Astrocyte of the cerebellum (primary cell): ENCODE results near the gene BTG2.

Source experiments
- DNase-seq: peaks from one replicate; pipeline ENCODE4 v3.0.0-alpha.2; 2011; ENCODE audit warnings: low read depth
- H3K4me3 ChIP-seq: 2 replicates; pipeline ENCODE4 v1.5.1; 2011; ENCODE audit warnings: mild to moderate bottlenecking, low read depth, low read length, moderate library complexity
- CTCF ChIP-seq: IDR thresholded peaks from 2 replicates; pipeline ENCODE4 v1.5.1; 2012; ENCODE audit warnings: low read length, low read depth, moderate library complexity, mild to moderate bottlenecking; ENCODE audit errors: missing control alignments
- in situ Hi-C: cut with HindIII; loops from 2 replicates; pipeline ENCODE4 v1.10.0; 2017; ENCODE audit warnings: low sequenced_read_pairs

Gene BTG2

GRCh38 chr1:203276916-203277545, 28.3 kb upstream of the BTG2 start:
- in situ Hi-C loops, result no loop called here
- TF ChIP-seq CTCF, result no peak
- DNase-seq, result no peak

GRCh38 chr1:203278082-203278884, 27.0 kb upstream of the BTG2 start:
- TF ChIP-seq CTCF, result no peak
- peak; percentile 12 for DNase-seq
- peak overlapping the region; percentile 10 for H3K4me3 ChIP-seq
- in situ Hi-C loops, result no loop called here

More at GRCh38 chr1:203276916-203277545, 28.3 kb upstream of the BTG2 start:
- H3K4me3 ChIP-seq, result no peak overlapping the region

DNA sequence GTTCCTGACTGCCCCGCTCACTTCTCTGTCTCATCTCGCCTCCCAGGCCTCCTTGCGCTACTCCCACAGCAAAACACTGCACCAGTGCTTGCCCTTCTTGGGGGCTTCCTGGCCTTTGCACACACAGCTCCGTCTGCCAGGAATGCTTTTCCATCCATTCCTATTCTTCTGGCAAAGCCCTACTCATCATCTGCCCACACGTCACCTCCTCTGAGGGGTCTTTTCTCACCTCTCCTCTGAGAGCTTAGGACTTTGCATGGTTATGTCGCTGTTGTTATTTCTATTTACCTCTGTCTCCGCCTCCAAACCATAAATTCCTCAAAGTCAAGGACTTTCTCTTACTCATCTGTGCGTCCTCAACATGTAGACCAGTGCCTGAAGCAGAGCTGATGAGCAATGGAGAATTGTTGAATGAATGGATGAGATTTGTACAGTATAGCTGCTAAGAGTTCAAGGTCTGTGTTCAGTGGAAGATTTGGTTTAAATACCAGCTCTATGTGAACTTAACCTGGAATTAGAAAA, 26.4 kb upstream of the BTG2 start:
- in situ Hi-C loops, result no loop called here
- H3K4me3 ChIP-seq, result no peak overlapping the region
- no peak for DNase-seq
- TF ChIP-seq CTCF, result no peak

DNA sequence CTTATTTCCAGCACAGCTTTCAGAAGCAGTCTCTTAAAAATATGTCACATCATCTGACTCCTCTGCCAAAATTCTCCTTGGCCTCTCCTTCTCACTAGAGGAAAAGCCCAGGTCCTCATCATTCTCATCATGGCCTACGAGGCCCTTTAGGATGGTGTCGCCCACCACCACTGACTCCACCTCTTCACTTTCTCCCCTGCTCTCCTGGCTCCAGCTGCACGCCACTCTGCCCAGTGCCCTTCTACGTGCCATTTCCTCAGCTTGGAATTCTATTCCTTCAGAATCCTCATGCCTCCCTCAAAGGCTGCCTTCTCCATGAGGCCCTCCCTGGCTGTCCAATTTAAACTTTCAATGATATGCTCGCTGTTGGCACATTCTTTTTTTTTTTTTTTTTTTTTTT, 25.3 kb upstream of the BTG2 start:
- TF ChIP-seq CTCF, result no peak
- no peak for DNase-seq
- H3K4me3 ChIP-seq, result no peak overlapping the region
- in situ Hi-C loops, result no loop called here

DNA sequence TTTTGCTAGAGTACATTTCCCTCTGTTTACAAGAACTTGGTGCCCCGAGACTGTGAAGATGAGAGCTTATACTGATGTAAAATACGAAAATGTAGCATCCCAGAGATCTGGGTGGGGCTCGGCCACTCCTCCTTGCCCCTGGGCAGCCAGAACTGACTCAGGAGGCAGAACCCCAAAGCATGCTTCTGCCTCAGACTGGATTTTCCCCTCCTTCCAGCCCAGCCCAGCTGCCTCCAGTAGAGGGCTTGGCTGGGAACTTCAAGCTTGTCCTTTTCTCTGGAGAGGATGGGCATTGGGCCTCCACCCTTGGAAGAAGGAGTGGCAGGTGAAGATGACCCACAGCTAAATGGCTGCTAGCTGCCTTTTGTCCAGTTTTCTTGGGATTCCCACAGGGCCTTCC, 24.3 kb upstream of the BTG2 start:
- no peak overlapping the region for H3K4me3 ChIP-seq
- no peak for DNase-seq
- in situ Hi-C loops, result no loop called here
- peak; percentile 15 for TF ChIP-seq CTCF

GRCh38 chr1:203281851-203282661, 23.3 kb upstream of the BTG2 start:
- no peak overlapping the region for H3K4me3 ChIP-seq
- in situ Hi-C loops, result no loop called here
- TF ChIP-seq CTCF, result no peak
- no peak for DNase-seq
